Measurements from ENCODE around the gene FNIP1.

DNA sequence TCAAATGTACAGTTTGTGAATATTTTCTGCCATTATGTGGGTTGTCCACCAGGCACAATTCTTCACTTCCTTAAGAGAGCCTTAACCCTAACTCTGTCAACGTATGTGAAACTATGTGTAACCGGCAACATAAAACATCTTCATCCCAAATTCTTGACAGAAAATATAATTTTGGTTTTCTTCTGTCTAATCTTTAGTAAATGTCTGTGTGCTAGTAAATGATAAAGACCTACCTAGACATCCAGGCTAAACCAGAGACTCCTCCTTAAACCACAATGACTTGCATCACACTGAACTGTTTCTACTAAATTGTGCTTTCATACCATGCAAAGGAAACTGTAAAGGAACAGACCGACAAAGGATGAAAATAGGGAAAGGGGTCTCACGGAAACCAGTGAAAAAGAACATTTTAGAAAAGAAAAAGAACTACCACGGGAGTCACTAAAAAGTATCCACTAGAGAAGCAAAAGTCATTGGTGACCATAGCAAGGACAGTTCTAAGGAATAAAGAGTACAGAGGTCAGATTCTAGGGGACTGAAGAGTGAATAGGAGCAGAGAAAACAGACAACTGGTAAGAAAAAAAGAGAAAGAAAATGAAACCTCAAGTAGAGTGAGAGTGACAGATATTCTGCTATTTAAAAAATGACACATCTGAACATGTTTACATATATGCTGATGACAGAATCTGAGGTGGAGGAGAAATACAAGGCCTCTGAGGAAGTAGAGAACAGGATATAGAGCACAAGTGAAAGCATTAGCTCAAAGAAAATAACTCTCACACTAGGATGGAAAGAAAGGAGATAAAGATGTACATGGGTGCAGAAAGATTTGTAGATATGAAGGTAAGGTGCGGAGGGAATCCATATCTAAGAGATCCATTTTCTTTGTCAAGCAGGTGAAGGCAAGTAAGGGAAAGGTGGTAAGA lies 49.4 kb downstream of the FNIP1 start:
- TF ChIP-seq, protein P1, sequence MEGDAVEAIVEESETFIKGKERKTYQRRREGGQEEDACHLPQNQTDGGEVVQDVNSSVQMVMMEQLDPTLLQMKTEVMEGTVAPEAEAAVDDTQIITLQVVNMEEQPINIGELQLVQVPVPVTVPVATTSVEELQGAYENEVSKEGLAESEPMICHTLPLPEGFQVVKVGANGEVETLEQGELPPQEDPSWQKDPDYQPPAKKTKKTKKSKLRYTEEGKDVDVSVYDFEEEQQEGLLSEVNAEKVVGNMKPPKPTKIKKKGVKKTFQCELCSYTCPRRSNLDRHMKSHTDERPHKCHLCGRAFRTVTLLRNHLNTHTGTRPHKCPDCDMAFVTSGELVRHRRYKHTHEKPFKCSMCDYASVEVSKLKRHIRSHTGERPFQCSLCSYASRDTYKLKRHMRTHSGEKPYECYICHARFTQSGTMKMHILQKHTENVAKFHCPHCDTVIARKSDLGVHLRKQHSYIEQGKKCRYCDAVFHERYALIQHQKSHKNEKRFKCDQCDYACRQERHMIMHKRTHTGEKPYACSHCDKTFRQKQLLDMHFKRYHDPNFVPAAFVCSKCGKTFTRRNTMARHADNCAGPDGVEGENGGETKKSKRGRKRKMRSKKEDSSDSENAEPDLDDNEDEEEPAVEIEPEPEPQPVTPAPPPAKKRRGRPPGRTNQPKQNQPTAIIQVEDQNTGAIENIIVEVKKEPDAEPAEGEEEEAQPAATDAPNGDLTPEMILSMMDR (IDR thresholded peaks at IDR 0.05 in 8 of 11, conservative IDR thresholded peaks at IDR 0.05 in 3 of 11), result no peak
- TF ChIP-seq POLR2AphosphoS5 (IDR thresholded peaks at IDR 0.05) (no peak), POLR2A (IDR thresholded peaks at IDR 0.05) (no peak)

All from spleen (tissue), 7 donors.